HepG2 (cell line): ENCODE results near the gene TUBG1. TPM values are rescaled to one million over a fixed set of nuclear protein-coding genes. Genes with fewer than 3 reads are reported as not detected.
A peak's percentile ranks its signal among the peaks of the same experiment; 100 is the strongest.

ENCODE experiments used
- ATF3 ChIP-seq: sonication (generic); formaldehyde crosslinking; IDR thresholded peaks from 2 replicates; pipeline ENCODE4 v1.4.0; 2020; ENCODE audit warnings: missing genetic modification reagents
- ATF4 ChIP-seq, 2 experiments: fragments of 450-650 bp in 1 of 2; sonication (generic) in 1 of 2; formaldehyde crosslinking; IDR thresholded peaks; 2 replicates each; pipeline versions ENCODE4 v1.5.0 to v1.8.0; 2020 to 2022; ENCODE audit warnings: mild to moderate bottlenecking in 1 of 2, missing genetic modification reagents in 1 of 2
- CCAR2 ChIP-seq: fragments of 200-400 bp; formaldehyde crosslinking; optimal IDR thresholded peaks from 2 replicates; pipeline ENCODE3; 2018; ENCODE audit warnings: low read depth, mild to moderate bottlenecking, low read length, moderate library complexity
- CREB3 ChIP-seq: sonication (generic); formaldehyde crosslinking; IDR thresholded peaks from 2 replicates; pipeline ENCODE4 v1.5.0; 2020; ENCODE audit warnings: missing genetic modification reagents
- DMTF1 ChIP-seq: sonication (generic); formaldehyde crosslinking; IDR thresholded peaks from 2 replicates; pipeline ENCODE4 v1.4.0; 2020; ENCODE audit warnings: mild to moderate bottlenecking, missing genetic modification reagents
- GMEB1 ChIP-seq: sonication (generic); formaldehyde crosslinking; IDR thresholded peaks from 2 replicates; pipeline ENCODE4 v1.5.1; 2020; ENCODE audit warnings: missing genetic modification reagents, mild to moderate bottlenecking, borderline replicate concordance
- IRF1 ChIP-seq: sonication (generic); formaldehyde crosslinking; IDR thresholded peaks from 2 replicates; pipeline ENCODE4 v1.4.0; 2020; ENCODE audit warnings: low read depth, mild to moderate bottlenecking, missing genetic modification reagents
- KDM5A ChIP-seq: fragments of 200-600 bp; sonication (generic); IDR thresholded peaks from 2 replicates; pipeline ENCODE4 v1.7.0; 2018; ENCODE audit warnings: antibody characterized with exemption, mild to moderate bottlenecking, low read length, borderline replicate concordance
- MXD1 ChIP-seq: sonication (generic); formaldehyde crosslinking; IDR thresholded peaks from 2 replicates; pipeline ENCODE4 v1.4.0; 2020; ENCODE audit warnings: mild to moderate bottlenecking, missing genetic modification reagents
- NR2F1 ChIP-seq, 2 experiments: fragments of 450-650 bp in 1 of 2; formaldehyde crosslinking in 1 of 2; IDR thresholded peaks; 2 replicates each; pipeline versions ENCODE4 v1.5.0 to v1.6.1; 2016 to 2020; ENCODE audit warnings: mild to moderate bottlenecking in 1 of 2, missing compliant biosample characterization in 1 of 2, missing genetic modification reagents in 1 of 2, moderate library complexity in 1 of 2
- SP140L ChIP-seq: sonication (generic); formaldehyde crosslinking; IDR thresholded peaks from 2 replicates; pipeline ENCODE4 v1.4.0; 2020; ENCODE audit warnings: missing genetic modification reagents, borderline replicate concordance
- TARDBP ChIP-seq: sonication (generic); formaldehyde crosslinking; IDR thresholded peaks from 2 replicates; pipeline ENCODE4 v1.8.0; 2022; ENCODE audit warnings: mild to moderate bottlenecking, missing genetic modification reagents
- TBX2 ChIP-seq: sonication (generic); formaldehyde crosslinking; IDR thresholded peaks from 2 replicates; pipeline ENCODE4 v1.5.0; 2020; ENCODE audit warnings: missing genetic modification reagents, mild to moderate bottlenecking, borderline replicate concordance
- TFDP2 ChIP-seq: sonication (generic); formaldehyde crosslinking; IDR thresholded peaks from 2 replicates; pipeline ENCODE4 v1.4.0; 2020; ENCODE audit warnings: missing genetic modification reagents
- ZMAT3 ChIP-seq: sonication (generic); formaldehyde crosslinking; conservative IDR thresholded peaks from 2 replicates; pipeline ENCODE4 v1.7.0; 2021; ENCODE audit warnings: missing genetic modification reagents
- ZNF234 ChIP-seq: sonication (generic); formaldehyde crosslinking; conservative IDR thresholded peaks from 2 replicates; pipeline ENCODE4 v1.5.1; 2020; ENCODE audit warnings: mild to moderate bottlenecking, missing genetic modification reagents
- ZNF33A ChIP-seq: sonication (generic); formaldehyde crosslinking; IDR thresholded peaks from 2 replicates; pipeline ENCODE4 v1.5.1; 2020; ENCODE audit warnings: missing genetic modification reagents, mild to moderate bottlenecking, moderate library complexity, borderline replicate concordance
- ZNF430 ChIP-seq: sonication (generic); formaldehyde crosslinking; IDR thresholded peaks from 2 replicates; pipeline ENCODE4 v1.9.0; 2021; ENCODE audit warnings: mild to moderate bottlenecking, missing genetic modification reagents
- ZNF652 ChIP-seq: IDR thresholded peaks from 2 replicates; pipeline ENCODE4 v1.6.1; 2016; ENCODE audit warnings: low read depth, borderline replicate concordance
- ZNF792 ChIP-seq: IDR thresholded peaks from 2 replicates; pipeline ENCODE4 v1.6.1; 2016
- polyA plus RNA-seq, 8 experiments: library from polyadenylated mRNA; depleted of rRNA in 3 of 8; stranded (reverse) in 7 of 8; unstranded in 1 of 8; fragments of >200 nt; fragmentation: Illumina TruSeq in 4 of 8; extraction: Trizol in 4 of 8; gene quantifications; 2 replicates each; pipeline versions ENCODE4 v1.2.1 to v1.2.3, GENCODE V29; 2011 to 2016; ENCODE audit warnings: low read depth in 4 of 8, missing spikeins in 1 of 8, mixed read lengths in 1 of 8; ENCODE audit not compliant: insufficient read depth in 1 of 8
- total RNA-seq, 5 experiments: library from RNA; depleted of rRNA; stranded (reverse); fragments of >200 nt; fragmentation: Illumina TruSeq; extraction: Trizol; gene quantifications; 2 replicates each; pipeline ENCODE4 v1.2.3, GENCODE V29; 2016; ENCODE audit warnings: low read depth in 1 of 5

Gene TUBG1
- total and polyA plus RNA-seq, 2 of the 13 experiments (the other 11 are each of a cell fraction or from before 2014, with no cell fraction given): 74.1 to 137 TPM

- TF ChIP-seq ATF3 (CRISPR knock-in tag) (no peak), TFDP2 (CRISPR knock-in tag) (peak; percentile 93), CREB3 (CRISPR knock-in tag) (peak; percentile 84; the same call in 1 of the 2 replicates), CCAR2 (no peak), TBX2 (no peak; the same call in 1 of the 2 replicates), DMTF1 (CRISPR knock-in tag) (no peak), IRF1 (CRISPR knock-in tag) (no peak), ZNF792 (CRISPR knock-in tag) (peak; percentile 72), ZNF234 (CRISPR knock-in tag) (no peak), NR2F1 (CRISPR knock-in tag; IDR thresholded peaks at IDR 0.05) (0 out of 4 replicates have a peak, but pooled peaks of 1 of the 2 experiments have one; percentile 11), ZNF430 (CRISPR knock-in tag) (peak; percentile 78), ZMAT3 (CRISPR knock-in tag) (no peak; the same call in 1 of the 2 replicates), TARDBP (CRISPR knock-in tag) (peak; percentile 67), KDM5A (peak; percentile 83), ZNF652 (CRISPR knock-in tag) (no peak), SP140L (CRISPR knock-in tag) (no peak), MXD1 (CRISPR knock-in tag) (peak; percentile 88), GMEB1 (CRISPR knock-in tag) (peak; percentile 94), ZNF33A (CRISPR knock-in tag) (no peak), ATF4 (CRISPR knock-in tag; IDR thresholded peaks at IDR 0.05) (no peak; a peak in 1 of 4 replicates)
These were observed at the start of gene TUBG1, which contains the start of gene RETREG3 (continued) for GRCh38 chr17:42609182-42609813.
